ENCODE measurements around the gene HMHB1.

HMHB1 gene

GRCh38 chr5:143833177-143833576, 21.2 kb downstream of the HMHB1 start:
- no peak overlapping the region for H3K4me3 ChIP-seq (ENCODE audit: low read depth in 1 of 2, low read length in 2 of 2)
- H3K27me3 ChIP-seq (ENCODE audit: control insufficient read depth in 1 of 2, insufficient read depth in 2 of 2, low read length in 2 of 2), result no peaks in the 10 kb centered on the region
- no peak overlapping the region for H3K9ac ChIP-seq (ENCODE audit: low read depth in 1 of 2, low read length in 2 of 2)
- H3K36me3 ChIP-seq (ENCODE audit: control insufficient read depth in 1 of 2, insufficient read depth in 2 of 2, low read length in 2 of 2), result no peaks in the 10 kb centered on the region
- H3K27ac ChIP-seq (ENCODE audit: low read depth, low read length), result no peak overlapping the region
- peaks cover 4% of the 10 kb centered on the region in 2 donors for H3K4me1 ChIP-seq (ENCODE audit: control insufficient read depth in 1 of 2, insufficient read depth in 2 of 2, low read length in 2 of 2)
- no peaks in the 10 kb centered on the region for H3K9me3 ChIP-seq (ENCODE audit: control insufficient read depth in 1 of 2, low read length in 2 of 2)

- H3K9ac ChIP-seq (ENCODE audit: low read depth in 1 of 2, low read length in 2 of 2), result no peak overlapping the region
- H3K27me3 ChIP-seq (ENCODE audit: control insufficient read depth in 1 of 2, insufficient read depth in 2 of 2, low read length in 2 of 2), result no peaks in the 10 kb centered on the region
- no peak overlapping the region for H3K4me3 ChIP-seq (ENCODE audit: low read depth in 1 of 2, low read length in 2 of 2)
- no peaks in the 10 kb centered on the region for H3K4me1 ChIP-seq (ENCODE audit: control insufficient read depth in 1 of 2, insufficient read depth in 2 of 2, low read length in 2 of 2)
- no peak overlapping the region for H3K27ac ChIP-seq (ENCODE audit: low read depth, low read length)
- no peaks in the 10 kb centered on the region for H3K9me3 ChIP-seq (ENCODE audit: control insufficient read depth in 1 of 2, low read length in 2 of 2)
- H3K36me3 ChIP-seq (ENCODE audit: control insufficient read depth in 1 of 2, insufficient read depth in 2 of 2, low read length in 2 of 2), result no peaks in the 10 kb centered on the region
Observed at GRCh38 chr5:143835251-143835650, 23.3 kb downstream of the HMHB1 start.

GRCh38 chr5:143836161-143836725, 24.3 kb downstream of the HMHB1 start:
- Histone ChIP-seq H3K4me3 (ENCODE audit: low read depth in 1 of 2, low read length in 2 of 2) (no peak overlapping the region), H3K27ac (ENCODE audit: low read depth, low read length) (no peak overlapping the region), H3K4me1 (ENCODE audit: control insufficient read depth in 1 of 2, insufficient read depth in 2 of 2, low read length in 2 of 2) (no peaks in the 10 kb centered on the region), H3K9me3 (ENCODE audit: control insufficient read depth in 1 of 2, low read length in 2 of 2) (no peaks in the 10 kb centered on the region), H3K9ac (ENCODE audit: low read depth in 1 of 2, low read length in 2 of 2) (no peak overlapping the region), H3K36me3 (ENCODE audit: control insufficient read depth in 1 of 2, insufficient read depth in 2 of 2, low read length in 2 of 2) (no peaks in the 10 kb centered on the region), H3K27me3 (ENCODE audit: control insufficient read depth in 1 of 2, insufficient read depth in 2 of 2, low read length in 2 of 2) (no peaks in the 10 kb centered on the region)

GRCh38 chr5:143837306-143837848, 25.4 kb downstream of the HMHB1 start:
- Histone ChIP-seq H3K36me3 (ENCODE audit: control insufficient read depth in 1 of 2, insufficient read depth in 2 of 2, low read length in 2 of 2) (no peaks in the 10 kb centered on the region), H3K27ac (ENCODE audit: low read depth, low read length) (no peak overlapping the region), H3K4me3 (ENCODE audit: low read depth in 1 of 2, low read length in 2 of 2) (no peak overlapping the region), H3K27me3 (ENCODE audit: control insufficient read depth in 1 of 2, insufficient read depth in 2 of 2, low read length in 2 of 2) (no peaks in the 10 kb centered on the region), H3K9ac (ENCODE audit: low read depth in 1 of 2, low read length in 2 of 2) (no peak overlapping the region), H3K4me1 (ENCODE audit: control insufficient read depth in 1 of 2, insufficient read depth in 2 of 2, low read length in 2 of 2) (no peaks in the 10 kb centered on the region), H3K9me3 (ENCODE audit: control insufficient read depth in 1 of 2, low read length in 2 of 2) (no peaks in the 10 kb centered on the region)

- no peak overlapping the region for H3K9ac ChIP-seq (ENCODE audit: low read depth in 1 of 2, low read length in 2 of 2)
- H3K4me3 ChIP-seq (ENCODE audit: low read depth in 1 of 2, low read length in 2 of 2), result no peak overlapping the region
- H3K4me1 ChIP-seq (ENCODE audit: control insufficient read depth in 1 of 2, insufficient read depth in 2 of 2, low read length in 2 of 2), result no peaks in the 10 kb centered on the region
- no peaks in the 10 kb centered on the region for H3K9me3 ChIP-seq (ENCODE audit: control insufficient read depth in 1 of 2, low read length in 2 of 2)
- peaks cover 3% of the 10 kb centered on the region in 2 donors for H3K27me3 ChIP-seq (ENCODE audit: control insufficient read depth in 1 of 2, insufficient read depth in 2 of 2, low read length in 2 of 2)
- no peaks in the 10 kb centered on the region for H3K36me3 ChIP-seq (ENCODE audit: control insufficient read depth in 1 of 2, insufficient read depth in 2 of 2, low read length in 2 of 2)
- no peak overlapping the region for H3K27ac ChIP-seq (ENCODE audit: low read depth, low read length)
Observed at GRCh38 chr5:143841446-143841845, 29.5 kb downstream of the HMHB1 start.

GRCh38 chr5:143842920-143843319, 31.0 kb downstream of the HMHB1 start:
- H3K27ac ChIP-seq (ENCODE audit: low read depth, low read length), result no peak overlapping the region
- peaks cover 3% of the 10 kb centered on the region in 2 donors for H3K27me3 ChIP-seq (ENCODE audit: control insufficient read depth in 1 of 2, insufficient read depth in 2 of 2, low read length in 2 of 2)
- no peak overlapping the region for H3K9ac ChIP-seq (ENCODE audit: low read depth in 1 of 2, low read length in 2 of 2)
- no peaks in the 10 kb centered on the region for H3K36me3 ChIP-seq (ENCODE audit: control insufficient read depth in 1 of 2, insufficient read depth in 2 of 2, low read length in 2 of 2)
- H3K4me1 ChIP-seq (ENCODE audit: control insufficient read depth in 1 of 2, insufficient read depth in 2 of 2, low read length in 2 of 2), result no peaks in the 10 kb centered on the region
- H3K9me3 ChIP-seq (ENCODE audit: control insufficient read depth in 1 of 2, low read length in 2 of 2), result no peaks in the 10 kb centered on the region
- no peak overlapping the region for H3K4me3 ChIP-seq (ENCODE audit: low read depth in 1 of 2, low read length in 2 of 2)

GRCh38 chr5:143843461-143843860, 31.5 kb downstream of the HMHB1 start:
- Histone ChIP-seq H3K27ac (ENCODE audit: low read depth, low read length) (no peak overlapping the region), H3K4me3 (ENCODE audit: low read depth in 1 of 2, low read length in 2 of 2) (no peak overlapping the region), H3K9me3 (ENCODE audit: control insufficient read depth in 1 of 2, low read length in 2 of 2) (no peaks in the 10 kb centered on the region), H3K36me3 (ENCODE audit: control insufficient read depth in 1 of 2, insufficient read depth in 2 of 2, low read length in 2 of 2) (no peaks in the 10 kb centered on the region), H3K9ac (ENCODE audit: low read depth in 1 of 2, low read length in 2 of 2) (no peak overlapping the region), H3K4me1 (ENCODE audit: control insufficient read depth in 1 of 2, insufficient read depth in 2 of 2, low read length in 2 of 2) (no peaks in the 10 kb centered on the region), H3K27me3 (ENCODE audit: control insufficient read depth in 1 of 2, insufficient read depth in 2 of 2, low read length in 2 of 2) (peaks cover 3% of the 10 kb centered on the region in 2 donors)

GRCh38 chr5:143850050-143850683, 38.2 kb downstream of the HMHB1 start:
- no peaks in the 10 kb centered on the region for H3K4me1 ChIP-seq (ENCODE audit: control insufficient read depth in 1 of 2, insufficient read depth in 2 of 2, low read length in 2 of 2)
- no peaks in the 10 kb centered on the region for H3K27me3 ChIP-seq (ENCODE audit: control insufficient read depth in 1 of 2, insufficient read depth in 2 of 2, low read length in 2 of 2)
- no peak overlapping the region for H3K4me3 ChIP-seq (ENCODE audit: low read depth in 1 of 2, low read length in 2 of 2)
- no peak overlapping the region for H3K9ac ChIP-seq (ENCODE audit: low read depth in 1 of 2, low read length in 2 of 2)
- H3K9me3 ChIP-seq (ENCODE audit: control insufficient read depth in 1 of 2, low read length in 2 of 2), result no peaks in the 10 kb centered on the region
- H3K36me3 ChIP-seq (ENCODE audit: control insufficient read depth in 1 of 2, insufficient read depth in 2 of 2, low read length in 2 of 2), result no peaks in the 10 kb centered on the region
- no peak overlapping the region for H3K27ac ChIP-seq (ENCODE audit: low read depth, low read length)

- Histone ChIP-seq H3K4me3 (ENCODE audit: low read depth in 1 of 2, low read length in 2 of 2) (no peak overlapping the region), H3K9me3 (ENCODE audit: control insufficient read depth in 1 of 2, low read length in 2 of 2) (no peaks in the 10 kb centered on the region), H3K9ac (ENCODE audit: low read depth in 1 of 2, low read length in 2 of 2) (no peak overlapping the region), H3K27ac (ENCODE audit: low read depth, low read length) (no peak overlapping the region), H3K27me3 (ENCODE audit: control insufficient read depth in 1 of 2, insufficient read depth in 2 of 2, low read length in 2 of 2) (no peaks in the 10 kb centered on the region), H3K36me3 (ENCODE audit: control insufficient read depth in 1 of 2, insufficient read depth in 2 of 2, low read length in 2 of 2) (no peaks in the 10 kb centered on the region), H3K4me1 (ENCODE audit: control insufficient read depth in 1 of 2, insufficient read depth in 2 of 2, low read length in 2 of 2) (no peaks in the 10 kb centered on the region)
Observed at GRCh38 chr5:143851383-143851782, 39.4 kb downstream of the HMHB1 start.

GRCh38 chr5:143860211-143860610, 48.2 kb downstream of the HMHB1 start:
- no peak overlapping the region for H3K4me3 ChIP-seq (ENCODE audit: low read depth in 1 of 2, low read length in 2 of 2)
- no peaks in the 10 kb centered on the region for H3K36me3 ChIP-seq (ENCODE audit: control insufficient read depth in 1 of 2, insufficient read depth in 2 of 2, low read length in 2 of 2)
- no peaks in the 10 kb centered on the region for H3K27me3 ChIP-seq (ENCODE audit: control insufficient read depth in 1 of 2, insufficient read depth in 2 of 2, low read length in 2 of 2)
- no peaks in the 10 kb centered on the region for H3K9me3 ChIP-seq (ENCODE audit: control insufficient read depth in 1 of 2, low read length in 2 of 2)
- no peak overlapping the region for H3K27ac ChIP-seq (ENCODE audit: low read depth, low read length)
- H3K9ac ChIP-seq (ENCODE audit: low read depth in 1 of 2, low read length in 2 of 2), result no peak overlapping the region
- H3K4me1 ChIP-seq (ENCODE audit: control insufficient read depth in 1 of 2, insufficient read depth in 2 of 2, low read length in 2 of 2), result no peaks in the 10 kb centered on the region
